ENCODE results near the gene SLC25A46. TPM values are rescaled to one million over a fixed set of nuclear protein-coding genes. Genes with fewer than 3 reads are reported as not detected.

The SLC25A46 gene
- total and polyA plus RNA-seq, 2 of the 8 experiments (the other 6 are each of a cell fraction or from before 2014, with no cell fraction given), result 10.6 to 21.7 TPM

DNA sequence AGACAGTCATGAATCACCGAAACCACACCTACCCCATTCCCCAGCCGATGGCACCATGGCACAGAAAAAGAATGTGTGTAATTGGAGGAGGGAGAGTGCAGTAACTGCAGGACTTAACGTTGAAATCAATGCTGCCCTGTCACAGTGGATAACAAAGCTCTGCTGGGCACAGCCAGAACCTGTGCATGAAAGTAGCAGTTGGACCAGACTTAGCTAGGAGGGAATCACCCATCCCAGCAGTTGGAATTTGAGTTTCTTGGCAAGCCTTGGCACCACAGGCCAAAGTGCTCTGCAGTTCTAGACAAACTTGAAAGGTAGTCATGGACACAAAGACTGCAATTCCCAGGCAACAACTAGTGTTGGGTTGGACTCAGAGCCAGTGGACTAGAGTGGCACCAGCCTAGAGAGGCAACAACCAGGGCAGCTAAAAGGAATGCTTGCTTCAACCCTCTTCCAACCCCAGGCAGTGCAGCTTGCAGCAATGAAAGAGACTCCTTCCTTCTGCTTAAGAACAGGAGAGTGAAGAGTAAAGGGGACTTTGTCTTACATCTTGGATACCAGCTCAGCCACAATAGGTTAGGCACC is 31.5 kb upstream of the SLC25A46 start (continued):
- TF ChIP-seq, protein P1, sequence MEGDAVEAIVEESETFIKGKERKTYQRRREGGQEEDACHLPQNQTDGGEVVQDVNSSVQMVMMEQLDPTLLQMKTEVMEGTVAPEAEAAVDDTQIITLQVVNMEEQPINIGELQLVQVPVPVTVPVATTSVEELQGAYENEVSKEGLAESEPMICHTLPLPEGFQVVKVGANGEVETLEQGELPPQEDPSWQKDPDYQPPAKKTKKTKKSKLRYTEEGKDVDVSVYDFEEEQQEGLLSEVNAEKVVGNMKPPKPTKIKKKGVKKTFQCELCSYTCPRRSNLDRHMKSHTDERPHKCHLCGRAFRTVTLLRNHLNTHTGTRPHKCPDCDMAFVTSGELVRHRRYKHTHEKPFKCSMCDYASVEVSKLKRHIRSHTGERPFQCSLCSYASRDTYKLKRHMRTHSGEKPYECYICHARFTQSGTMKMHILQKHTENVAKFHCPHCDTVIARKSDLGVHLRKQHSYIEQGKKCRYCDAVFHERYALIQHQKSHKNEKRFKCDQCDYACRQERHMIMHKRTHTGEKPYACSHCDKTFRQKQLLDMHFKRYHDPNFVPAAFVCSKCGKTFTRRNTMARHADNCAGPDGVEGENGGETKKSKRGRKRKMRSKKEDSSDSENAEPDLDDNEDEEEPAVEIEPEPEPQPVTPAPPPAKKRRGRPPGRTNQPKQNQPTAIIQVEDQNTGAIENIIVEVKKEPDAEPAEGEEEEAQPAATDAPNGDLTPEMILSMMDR (IDR thresholded peaks at IDR 0.05; ENCODE audit: control extremely low read depth in 1 of 3, insufficient read depth in 1 of 3, low read depth in 1 of 3, low read length in 3 of 3), result no peak
- TF ChIP-seq TAF7 (optimal IDR thresholded peaks at IDR 0.05; ENCODE audit: borderline replicate concordance, low read depth, low read length) (no peak), SAP30 (IDR thresholded peaks at IDR 0.05; ENCODE audit: insufficient read depth, insufficient replicate concordance, low read length) (no peak)
